Bronchial epithelial cell (primary cell): ENCODE data around the gene PSMD5. TPM values are rescaled to one million over a fixed set of nuclear protein-coding genes. Genes with fewer than 3 reads are reported as not detected.

ENCODE experiments used
- DNase-seq: peaks from one replicate; pipeline ENCODE4 v3.0.0-alpha.2; 2010; ENCODE audit warnings: low read depth
- FAIRE-seq: peaks from 2 replicates; lab custom pipeline; 2011; peaks lifted over from hg19 to GRCh38; lab: Jason Lieb, UNC
- H3K27me3 ChIP-seq: 2 replicates; pipeline ENCODE4 v1.5.1; 2011; ENCODE audit warnings: low read length; ENCODE audit not compliant: control insufficient read depth, insufficient read depth
- H3K36me3 ChIP-seq: 2 replicates; pipeline ENCODE4 v1.5.1; 2011; ENCODE audit warnings: low read length; ENCODE audit not compliant: control insufficient read depth, insufficient read depth
- H3K4me3 ChIP-seq: 2 replicates; pipeline ENCODE4 v1.5.1; 2011; ENCODE audit warnings: mild to moderate bottlenecking, low read depth, low read length, control low read depth
- CTCF ChIP-seq: IDR thresholded peaks from 2 replicates; pipeline ENCODE4 v1.5.1; 2011; ENCODE audit warnings: mild to moderate bottlenecking, moderate library complexity, low read length, control low read depth, inconsistent platforms; ENCODE audit not compliant: insufficient read depth, severe bottlenecking
- total RNA-seq: library from RNA; depleted of rRNA; stranded (reverse); fragments of >200 nt; gene quantifications from 2 replicates; pipeline ENCODE4 v1.2.1, GENCODE V29; 2014

Gene PSMD5
- total RNA-seq, 1 donor from 2014 or later: 12.4 TPM

- Histone ChIP-seq H3K36me3 (peaks cover 7% of the 10 kb centered on the region), H3K4me3 (no peak overlapping the region), H3K27me3 (no peaks in the 10 kb centered on the region)
- TF ChIP-seq CTCF: no peak
- DNase-seq (no peak), FAIRE-seq (no peak)
Measured at GRCh38 chr9:120857481-120857880, 14.8 kb upstream of the PSMD5 start.

GRCh38 chr9:120856700-120857099, 14.0 kb upstream of the PSMD5 start:
- H3K4me3 ChIP-seq: no peak overlapping the region
- no peak for DNase-seq
- FAIRE-seq: no peak
- H3K36me3 ChIP-seq: peaks cover 4% of the 10 kb centered on the region
- TF ChIP-seq CTCF: no peak
- no peaks in the 10 kb centered on the region for H3K27me3 ChIP-seq

- FAIRE-seq: no peak
- Histone ChIP-seq H3K4me3 (no peak overlapping the region), H3K36me3 (peaks cover 4% of the 10 kb centered on the region), H3K27me3 (no peaks in the 10 kb centered on the region)
- DNase-seq: no peak
- TF ChIP-seq CTCF: no peak
Measured at GRCh38 chr9:120855827-120856670, 13.3 kb upstream of the PSMD5 start.

- DNase-seq (no peak), FAIRE-seq (no peak)
- no peak overlapping the region for H3K4me3 ChIP-seq
- no peak for TF ChIP-seq CTCF
- H3K36me3 ChIP-seq: peaks cover 1% of the 10 kb centered on the region
- no peaks in the 10 kb centered on the region for H3K27me3 ChIP-seq
Measured at GRCh38 chr9:120854596-120855327, 12.0 kb upstream of the PSMD5 start.

- Histone ChIP-seq H3K36me3 (peaks cover 1% of the 10 kb centered on the region), H3K4me3 (no peak overlapping the region), H3K27me3 (no peaks in the 10 kb centered on the region)
- no peak for TF ChIP-seq CTCF
- FAIRE-seq (no peak), DNase-seq (no peak)
Measured at GRCh38 chr9:120853198-120853597, 10.5 kb upstream of the PSMD5 start.
